ENCODE results near the gene BPIFB2.

BPIFB2 gene

GRCh38 chr20:33005908-33006775 lies 1.4 kb upstream of the BPIFB2 start:
- no peak for DNase-seq (ENCODE audit: low read depth, low spot score)

DNA sequence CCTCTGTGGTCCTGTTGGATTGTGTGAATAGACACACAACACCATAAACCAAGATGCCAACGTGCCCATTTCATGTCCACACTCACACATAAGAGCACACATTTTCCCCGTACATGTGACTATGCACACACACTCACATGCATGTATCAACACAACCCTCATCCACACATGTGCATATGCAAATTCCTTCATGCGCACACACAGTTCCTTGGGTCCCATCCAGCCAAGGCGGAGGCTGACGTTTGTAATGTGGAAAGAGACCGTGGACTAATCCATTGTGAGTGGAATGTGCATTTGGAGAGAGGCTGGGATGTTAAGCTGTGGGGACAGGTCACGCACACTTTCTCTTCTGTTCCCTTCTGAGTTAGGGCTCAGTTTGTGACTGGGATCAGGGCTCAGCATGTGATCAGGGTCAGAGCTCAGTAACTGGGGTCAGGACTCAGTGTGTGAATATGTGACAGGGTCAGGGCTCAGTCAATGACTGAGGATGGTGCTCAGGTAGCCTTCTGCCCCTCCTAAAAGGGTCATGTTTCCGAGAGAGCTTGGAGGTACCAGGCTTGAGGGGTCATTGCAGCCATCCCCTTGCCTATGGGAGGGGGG lies 628 bp upstream of the BPIFB2 start:
- DNase-seq (ENCODE audit: low read depth, low spot score), result no peak

- no peak for DNase-seq (ENCODE audit: low read depth, low spot score)
Observed at GRCh38 chr20:33008336-33009213, 1.1 kb downstream of the BPIFB2 start.

GRCh38 chr20:33009214-33010132 lies 2.0 kb downstream of the BPIFB2 start:
- peak; percentile 21 for DNase-seq (ENCODE audit: low read depth, low spot score)

DNA sequence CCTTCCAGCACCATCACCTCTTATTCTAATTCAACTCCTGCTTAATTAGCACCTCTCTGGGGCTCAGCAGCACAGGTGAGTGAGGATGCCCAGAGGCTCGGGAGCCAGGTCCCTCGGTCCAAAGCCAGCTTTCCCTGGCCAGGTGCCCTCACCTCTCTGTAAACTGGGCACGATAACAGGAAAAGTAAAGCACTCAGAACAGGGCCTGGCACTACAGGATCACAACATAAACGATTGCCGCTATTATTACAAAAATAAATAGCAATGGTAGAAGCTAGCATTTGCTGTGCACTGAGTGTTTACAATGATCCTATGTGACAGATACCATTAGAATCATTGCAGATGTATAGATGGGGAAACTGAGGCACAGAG lies 2.6 kb downstream of the BPIFB2 start:
- no peak for DNase-seq (ENCODE audit: low read depth, low spot score)

GRCh38 chr20:33010674-33011449 lies 3.4 kb downstream of the BPIFB2 start:
- no peak for DNase-seq (ENCODE audit: low read depth, low spot score)

GRCh38 chr20:33012327-33013189 lies 5.1 kb downstream of the BPIFB2 start:
- no peak for DNase-seq (ENCODE audit: low read depth, low spot score)

- no peak for DNase-seq (ENCODE audit: low read depth, low spot score)
Observed at GRCh38 chr20:33013701-33014326, 6.3 kb downstream of the BPIFB2 start.

GRCh38 chr20:33014336-33015113 lies 7.0 kb downstream of the BPIFB2 start:
- peak; percentile 78 for DNase-seq (ENCODE audit: low read depth, low spot score)

DNA sequence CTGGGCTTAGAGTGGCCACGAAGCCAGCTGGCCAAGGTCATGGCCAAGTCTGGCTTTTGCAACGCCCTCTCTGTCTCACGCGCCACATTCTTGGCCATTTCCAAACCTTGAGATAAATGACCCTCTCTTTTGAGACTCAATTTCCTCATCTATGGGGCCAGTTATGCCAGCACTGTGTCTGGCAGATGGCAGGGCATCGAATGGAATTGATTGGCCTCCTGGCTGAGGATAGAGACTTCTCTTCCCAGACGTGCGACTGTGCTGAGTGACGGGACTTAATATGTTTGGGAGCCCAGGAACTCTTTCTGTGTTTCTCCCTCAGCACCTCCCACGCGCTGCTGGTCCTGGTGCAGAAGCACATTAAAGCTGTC lies 7.6 kb downstream of the BPIFB2 start:
- DNase-seq (ENCODE audit: low read depth, low spot score), result no peak

- DNase-seq (ENCODE audit: low read depth, low spot score), result no peak
Observed at GRCh38 chr20:33015700-33016580, 8.4 kb downstream of the BPIFB2 start.

DNA sequence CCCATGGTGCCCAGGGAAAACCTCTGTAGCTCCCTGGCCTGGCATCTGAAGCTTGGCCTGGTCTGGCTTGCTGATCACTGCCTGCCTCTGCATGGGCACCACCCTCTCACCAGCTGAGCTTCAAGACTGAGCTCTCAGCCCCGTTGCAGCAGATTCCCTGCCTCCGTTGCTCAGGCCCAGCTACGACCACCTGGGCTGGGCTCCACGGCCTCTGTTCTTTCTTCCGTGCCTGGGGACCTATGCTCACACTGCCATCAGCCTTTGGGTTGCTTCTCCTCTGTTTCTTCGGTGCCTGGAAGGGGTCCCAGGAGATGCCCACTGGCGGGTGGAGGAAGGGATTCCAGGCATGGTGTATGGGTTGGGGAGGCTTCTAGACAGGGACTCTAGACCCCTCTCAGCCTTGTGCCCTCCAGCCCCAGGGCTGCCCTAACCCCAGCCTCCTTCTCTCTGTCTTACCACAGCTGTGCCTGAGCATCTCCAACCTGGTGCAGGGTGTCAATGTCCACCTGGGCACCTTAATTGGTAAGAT lies 9.1 kb downstream of the BPIFB2 start:
- DNase-seq (ENCODE audit: low read depth, low spot score), result no peak

- DNase-seq (ENCODE audit: low read depth, low spot score), result no peak
Observed at GRCh38 chr20:33017542-33017941, 10.0 kb downstream of the BPIFB2 start.

- no peak for DNase-seq (ENCODE audit: low read depth, low spot score)
Observed at GRCh38 chr20:33018169-33018931, 10.8 kb downstream of the BPIFB2 start.

GRCh38 chr20:33019465-33020277 lies 12.2 kb downstream of the BPIFB2 start:
- no peak for DNase-seq (ENCODE audit: low read depth, low spot score)

Data from ELF-1 (cell line).